Activated CD4-positive, alpha-beta T cell treated with anti-CD3 and anti-CD28 coated beads, Interleukin-2, Interleukin-4, amounts not matched to agents 100 ng/mL and 50 ng/mL, durations not matched to agents 16 hours and 8 hours (primary cell): Measurements from ENCODE around the gene SMG7.
"Not testable (repeated sequence)": the region's sequence is repeated elsewhere in the genome, so short reads cannot be mapped to it uniquely, and the experiment has no call there.

Experiments used
- DNase-seq: peaks from one replicate; pipeline ENCODE4 v3.0.0-alpha.2; 2020; ENCODE audit warnings: low spot score

Gene SMG7, protein sequence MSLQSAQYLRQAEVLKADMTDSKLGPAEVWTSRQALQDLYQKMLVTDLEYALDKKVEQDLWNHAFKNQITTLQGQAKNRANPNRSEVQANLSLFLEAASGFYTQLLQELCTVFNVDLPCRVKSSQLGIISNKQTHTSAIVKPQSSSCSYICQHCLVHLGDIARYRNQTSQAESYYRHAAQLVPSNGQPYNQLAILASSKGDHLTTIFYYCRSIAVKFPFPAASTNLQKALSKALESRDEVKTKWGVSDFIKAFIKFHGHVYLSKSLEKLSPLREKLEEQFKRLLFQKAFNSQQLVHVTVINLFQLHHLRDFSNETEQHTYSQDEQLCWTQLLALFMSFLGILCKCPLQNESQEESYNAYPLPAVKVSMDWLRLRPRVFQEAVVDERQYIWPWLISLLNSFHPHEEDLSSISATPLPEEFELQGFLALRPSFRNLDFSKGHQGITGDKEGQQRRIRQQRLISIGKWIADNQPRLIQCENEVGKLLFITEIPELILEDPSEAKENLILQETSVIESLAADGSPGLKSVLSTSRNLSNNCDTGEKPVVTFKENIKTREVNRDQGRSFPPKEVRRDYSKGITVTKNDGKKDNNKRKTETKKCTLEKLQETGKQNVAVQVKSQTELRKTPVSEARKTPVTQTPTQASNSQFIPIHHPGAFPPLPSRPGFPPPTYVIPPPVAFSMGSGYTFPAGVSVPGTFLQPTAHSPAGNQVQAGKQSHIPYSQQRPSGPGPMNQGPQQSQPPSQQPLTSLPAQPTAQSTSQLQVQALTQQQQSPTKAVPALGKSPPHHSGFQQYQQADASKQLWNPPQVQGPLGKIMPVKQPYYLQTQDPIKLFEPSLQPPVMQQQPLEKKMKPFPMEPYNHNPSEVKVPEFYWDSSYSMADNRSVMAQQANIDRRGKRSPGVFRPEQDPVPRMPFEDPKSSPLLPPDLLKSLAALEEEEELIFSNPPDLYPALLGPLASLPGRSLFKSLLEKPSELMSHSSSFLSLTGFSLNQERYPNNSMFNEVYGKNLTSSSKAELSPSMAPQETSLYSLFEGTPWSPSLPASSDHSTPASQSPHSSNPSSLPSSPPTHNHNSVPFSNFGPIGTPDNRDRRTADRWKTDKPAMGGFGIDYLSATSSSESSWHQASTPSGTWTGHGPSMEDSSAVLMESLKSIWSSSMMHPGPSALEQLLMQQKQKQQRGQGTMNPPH

GRCh38 chr1:183472488-183473216, at the start of gene SMG7:
Gene SMG7, plus strand, starts transcription at chr1:183472499. Its CDS starts 122 bp downstream, at chr1:183472621.
- peak; percentile 39 for DNase-seq

DNA sequence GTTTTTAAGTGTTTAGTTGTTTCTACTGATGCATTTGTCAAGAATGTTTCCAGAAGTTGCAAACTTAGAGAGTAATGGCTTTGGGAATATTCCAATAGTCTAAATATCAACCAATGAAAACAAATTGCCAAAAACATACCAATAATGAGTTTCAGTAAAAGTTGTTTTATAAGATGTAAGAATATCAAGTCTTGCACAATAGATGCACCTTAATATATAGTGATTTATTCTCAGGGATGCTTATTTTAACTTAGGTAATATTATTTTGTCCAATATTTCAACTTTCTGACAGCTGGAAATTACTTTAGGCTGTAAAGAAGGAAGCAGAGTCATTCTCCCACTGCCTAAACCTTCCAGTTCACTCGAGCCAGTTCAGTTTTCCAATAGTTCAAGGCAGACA, 48.8 kb upstream of the SMG7 start:
- DNase-seq: no peak

DNA sequence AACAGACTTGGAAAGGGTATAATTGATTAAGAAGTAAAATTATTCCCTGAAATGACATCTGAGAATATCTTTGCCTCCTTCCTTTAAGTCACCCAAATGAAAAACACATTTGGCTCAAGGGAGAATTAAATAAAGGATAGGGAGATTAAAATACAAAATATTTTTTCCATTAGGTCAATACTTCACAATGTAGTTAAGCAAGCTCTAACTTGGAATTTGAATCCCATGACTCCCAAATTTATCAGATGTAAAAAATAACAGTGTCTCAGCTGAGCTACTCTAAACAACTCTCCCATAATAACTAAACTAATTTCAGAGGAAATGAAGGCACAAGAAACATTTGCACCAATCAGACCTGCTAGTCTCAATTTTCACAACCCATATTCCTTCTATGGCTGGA, 47.6 kb upstream of the SMG7 start:
- no peak for DNase-seq

DNA sequence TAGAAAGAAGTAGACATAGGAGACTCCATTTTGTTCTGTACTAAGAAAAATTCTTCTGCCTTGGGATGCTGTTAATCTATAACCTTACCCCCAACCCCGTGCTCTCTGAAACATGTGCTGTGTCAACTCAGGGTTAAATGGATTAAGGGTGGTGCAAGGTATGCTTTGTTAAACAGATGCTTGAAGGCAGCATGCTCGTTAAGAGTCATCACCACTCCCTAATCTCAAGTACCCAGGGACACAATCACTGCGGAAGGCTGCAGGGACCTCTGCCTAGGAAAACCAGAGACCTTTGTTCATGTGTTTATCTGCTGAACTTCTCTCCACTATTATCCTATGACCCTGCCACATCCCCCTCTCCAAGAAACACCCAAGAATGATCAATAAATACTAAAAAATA, 44.7 kb upstream of the SMG7 start:
- DNase-seq: not testable (repeated sequence)

- no peak for DNase-seq
These were observed 40.3 kb upstream of the SMG7 start for GRCh38 chr1:183431840-183432547.

GRCh38 chr1:183432548-183432875, 39.8 kb upstream of the SMG7 start:
- no peak for DNase-seq

- no peak for DNase-seq
These were observed 38.6 kb upstream of the SMG7 start for GRCh38 chr1:183433703-183434102.

GRCh38 chr1:183435497-183435896, 36.8 kb upstream of the SMG7 start:
- DNase-seq: no peak

DNA sequence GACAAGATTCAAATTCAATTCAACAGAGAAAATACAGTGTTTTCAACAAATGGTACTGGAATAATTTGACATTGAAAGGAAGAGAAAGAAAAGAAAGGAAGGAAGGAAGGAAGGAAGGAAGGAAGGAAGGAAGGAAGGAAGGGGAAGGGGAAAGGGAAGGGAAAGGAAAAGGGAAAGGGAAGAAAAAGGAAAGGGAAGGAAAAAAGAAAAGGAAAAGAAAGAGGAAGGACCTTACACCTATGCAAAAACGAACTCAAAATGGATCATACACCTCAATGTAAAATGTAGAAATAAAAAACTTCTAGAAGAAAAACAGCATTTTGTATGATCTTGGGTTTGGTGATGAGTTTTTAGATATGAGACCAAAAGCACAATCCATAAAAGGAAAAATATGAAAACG, 34.2 kb upstream of the SMG7 start:
- no peak for DNase-seq

GRCh38 chr1:183443011-183443410, 29.3 kb upstream of the SMG7 start:
- no peak for DNase-seq

DNA sequence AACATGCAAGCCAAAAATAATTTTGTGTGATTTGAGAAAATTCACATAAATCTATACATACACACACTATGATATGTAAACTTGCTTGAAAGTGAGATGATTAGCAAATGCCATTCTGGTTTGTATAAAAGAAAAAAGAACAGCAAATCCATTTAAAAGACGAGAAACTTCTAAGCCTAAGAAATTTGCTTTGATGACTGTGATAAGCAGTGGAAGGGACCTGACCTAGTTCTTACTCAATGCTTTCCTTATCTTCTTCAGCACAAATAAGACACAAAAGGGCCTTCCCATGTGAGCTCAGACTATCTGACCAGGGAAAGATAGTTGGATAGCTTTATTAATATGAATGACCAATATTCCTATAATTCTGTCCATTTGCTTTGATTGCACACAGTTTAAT, 28.8 kb upstream of the SMG7 start:
- DNase-seq: no peak

- no peak for DNase-seq
These were observed 28.1 kb upstream of the SMG7 start for GRCh38 chr1:183444243-183444642.

DNA sequence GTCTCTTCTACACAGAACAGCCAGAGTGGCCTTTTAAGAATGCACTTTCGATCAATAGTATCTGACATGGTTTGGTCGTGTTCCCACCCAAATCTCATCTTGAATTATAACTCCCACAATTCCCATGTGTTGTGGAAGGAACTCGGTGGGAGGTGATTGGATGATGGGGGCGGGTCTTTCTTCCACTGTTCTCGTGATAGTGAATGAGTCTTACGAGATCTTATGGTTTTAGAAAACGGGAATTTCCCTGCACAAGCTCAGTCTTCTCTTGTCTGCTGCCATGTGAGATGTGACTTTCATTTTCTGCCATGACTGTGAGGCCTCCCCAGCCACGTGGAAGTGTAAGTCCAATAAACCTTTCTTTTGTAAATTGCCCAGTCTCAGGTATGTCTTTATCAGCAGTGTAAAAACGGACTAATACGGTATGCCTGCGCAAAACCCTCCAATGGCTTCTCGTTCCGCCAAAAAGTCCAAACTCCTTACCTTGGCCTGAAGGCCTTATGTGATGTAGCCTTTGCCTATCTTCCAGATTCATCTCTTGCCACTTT, 23.0 kb upstream of the SMG7 start:
- no peak for DNase-seq

DNA sequence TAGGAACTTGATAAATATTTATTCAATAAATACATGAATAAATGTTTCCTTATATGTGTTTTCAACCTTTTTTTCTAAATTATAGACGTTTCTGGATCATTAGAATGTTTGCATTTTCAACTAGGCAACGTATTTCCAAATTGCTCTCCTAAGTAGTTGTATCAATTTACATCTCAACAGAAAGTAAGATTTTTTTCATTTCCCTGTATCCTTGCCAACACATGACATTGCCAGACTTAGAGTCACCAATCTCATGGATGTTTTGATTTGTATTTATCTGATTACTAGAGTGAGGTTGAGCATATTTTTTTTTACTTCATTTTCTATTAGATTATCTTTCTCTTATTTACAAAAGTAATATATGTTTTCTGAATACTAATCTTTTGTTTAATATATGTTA, 22.2 kb upstream of the SMG7 start:
- DNase-seq: no peak

DNA sequence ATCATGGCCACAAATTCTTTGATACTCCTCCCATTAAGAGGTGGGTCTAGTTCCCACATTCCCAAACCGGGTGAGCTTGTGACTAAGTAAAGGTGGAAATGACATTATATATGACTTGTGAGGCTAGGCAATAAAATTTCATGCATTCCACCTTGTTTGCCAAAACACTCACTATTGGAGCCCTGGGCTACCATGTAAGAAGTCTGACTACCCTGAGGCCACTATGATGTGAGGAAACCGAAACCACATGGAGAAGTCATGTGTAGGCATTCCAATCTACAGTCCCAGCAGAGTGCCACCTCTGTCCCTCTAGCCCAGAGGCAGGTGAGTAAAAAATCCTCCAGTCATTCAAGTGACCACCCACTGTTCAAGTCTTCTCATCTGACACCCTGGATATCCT, 17.9 kb upstream of the SMG7 start:
- no peak for DNase-seq

GRCh38 chr1:183456826-183457225, 15.5 kb upstream of the SMG7 start:
- DNase-seq: no peak

- DNase-seq: no peak
These were observed 14.8 kb upstream of the SMG7 start for GRCh38 chr1:183457449-183457848.

DNA sequence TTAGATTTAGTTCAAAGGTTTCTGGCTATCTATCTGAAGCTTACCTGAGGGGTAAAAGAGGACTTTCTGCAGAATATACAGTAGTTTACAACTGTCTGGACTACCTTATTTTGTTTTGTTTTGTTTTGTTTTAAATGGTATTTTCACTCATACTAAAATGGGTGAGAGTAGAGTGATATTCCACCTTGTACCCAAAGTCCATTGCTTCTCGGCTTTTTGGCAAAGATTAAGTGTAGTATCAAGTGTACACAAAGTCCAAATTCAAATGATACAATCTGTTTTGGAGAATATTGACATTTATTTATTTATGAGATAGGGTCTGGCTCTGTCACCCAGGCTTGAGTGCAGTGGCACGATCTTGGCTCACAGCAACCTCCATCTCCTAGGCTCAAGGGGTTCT, 11.7 kb upstream of the SMG7 start:
- DNase-seq: no peak

GRCh38 chr1:183461350-183461749, 10.9 kb upstream of the SMG7 start:
- DNase-seq: no peak

GRCh38 chr1:183463566-183463965, 8.7 kb upstream of the SMG7 start:
- no peak for DNase-seq

- no peak for DNase-seq
These were observed 5.5 kb upstream of the SMG7 start for GRCh38 chr1:183466781-183467180.
